Mammary microvascular endothelial cell (primary cell): ENCODE measurements around the gene AOPEP. TPM values are rescaled to one million over a fixed set of nuclear protein-coding genes. Genes with fewer than 3 reads are reported as not detected.

Experiments
- total RNA-seq: library from RNA; depleted of rRNA; stranded (reverse); fragments of >200 nt; gene quantifications from 2 replicates; pipeline ENCODE4 v1.2.3, GENCODE V29; 2015

The AOPEP gene
- total RNA-seq: 27.8 and 31.6 TPM in 2 replicates

GRCh38 chr9:94726495-94727191 is at the start of gene AOPEP:
AOPEP (plus strand) TSS chr9:94726699; CDS start chr9:94759784, 33,085 bp downstream.

Other genes with a start within 250 kb of the AOPEP start
- gene PCAT7, start 171.6 kb upstream of the AOPEP start, total RNA-seq: not detected in 2 replicates
- gene FBP2, start 132.9 kb upstream of the AOPEP start, total RNA-seq: not detected in 2 replicates
- gene FBP1, start 87.2 kb upstream of the AOPEP start, total RNA-seq: 15.2 and 15.8 TPM in 2 replicates